Left ventricle myocardium inferior (tissue), 1 donor: ENCODE results near the gene OSER1. TPM values are rescaled to one million over a fixed set of nuclear protein-coding genes. Genes with fewer than 3 reads are reported as not detected.
"Not testable (repeated sequence)": the region's sequence is repeated elsewhere in the genome, so short reads cannot be mapped to it uniquely, and the experiment has no call there.

Experiments used
- DNase-seq: peaks from one replicate; pipeline ENCODE4 v3.0.0-alpha.2; 2020
- H3K27ac ChIP-seq: fragments of 200-600 bp; replicated peaks from 2 replicates; pipeline ENCODE4 v1.8.0; 2021
- H3K27me3 ChIP-seq: fragments of 200-600 bp; 2 replicates; pipeline ENCODE4 v1.8.0; 2021; ENCODE audit warnings: low read depth
- H3K36me3 ChIP-seq: fragments of 200-600 bp; 2 replicates; pipeline ENCODE4 v1.8.0; 2021
- H3K4me1 ChIP-seq: fragments of 200-600 bp; 2 replicates; pipeline ENCODE4 v1.8.0; 2021
- H3K4me3 ChIP-seq: fragments of 200-600 bp; 2 replicates; pipeline ENCODE4 v1.8.0; 2021; ENCODE audit warnings: mild to moderate bottlenecking, moderate library complexity
- H3K9me3 ChIP-seq: fragments of 200-600 bp; replicated peaks from 2 replicates; pipeline ENCODE4 v1.8.0; 2021
- CTCF ChIP-seq: fragments of 200-600 bp; IDR thresholded peaks from 2 replicates; pipeline ENCODE4 v1.8.0; 2021; ENCODE audit warnings: antibody characterized with exemption, mild to moderate bottlenecking, borderline replicate concordance
- intact Hi-C: fragments of 100-400 bp; cut with micrococcal nuclease; formaldehyde crosslinking; loops from one replicate; pipeline ENCODE4 v1.11.0; 2022
- total RNA-seq: library from RNA; stranded (reverse); fragmentation: NEBNext Ultra II Directional; extraction: Animal tissue kit (Norgen Biotek cat#: 25700); gene quantifications from one replicate; pipeline ENCODE4 v1.2.1, GENCODE V29; 2021
- donor health status: DM: no; HTN: yes; CAD: no; lungs with severe emphysema.

OSER1 gene
- total RNA-seq, 1 donor from 2014 or later = 34.0 TPM

- TF ChIP-seq CTCF = peak; percentile 81
- H3K4me3 ChIP-seq, H3K36me3 ChIP-seq, DNase-seq, H3K27me3 ChIP-seq, H3K9me3 ChIP-seq, intact Hi-C loops: not testable (repeated sequence)
- Histone ChIP-seq H3K27ac (peak overlapping the region; percentile 94), H3K4me1 (peaks cover 44% of the 10 kb centered on the region)
Observed at GRCh38 chr20:44190197-44190852, 20.2 kb downstream of the OSER1 start.

GRCh38 chr20:44188752-44189151, 21.8 kb downstream of the OSER1 start:
- no peak for TF ChIP-seq CTCF
- no peaks in the 10 kb centered on the region for H3K9me3 ChIP-seq
- H3K4me1 ChIP-seq = peaks cover 44% of the 10 kb centered on the region
- intact Hi-C loops = loop anchor here (5.0 kb wide), 1 partner anchor 71 kb away; no protein-coding TSS in a partner anchor
- peak overlapping the region; percentile 72 for H3K4me3 ChIP-seq
- H3K36me3 ChIP-seq = no peaks in the 10 kb centered on the region
- peak overlapping the region; percentile 94 for H3K27ac ChIP-seq
- no peak for DNase-seq
- H3K27me3 ChIP-seq = no peaks in the 10 kb centered on the region

- Histone ChIP-seq H3K27ac (peak overlapping the region; percentile 94), H3K4me1 (peaks cover 46% of the 10 kb centered on the region), H3K27me3 (no peaks in the 10 kb centered on the region), H3K9me3 (no peaks in the 10 kb centered on the region), H3K36me3 (no peaks in the 10 kb centered on the region), H3K4me3 (peak overlapping the region; percentile 72)
- DNase-seq = no peak
- intact Hi-C loops = loop anchor here (5.0 kb wide), 1 partner anchor 71 kb away; no protein-coding TSS in a partner anchor
- no peak for TF ChIP-seq CTCF
Observed at GRCh38 chr20:44187772-44188709, 22.5 kb downstream of the OSER1 start.

- peak; percentile 76 for DNase-seq
- no peaks in the 10 kb centered on the region for H3K36me3 ChIP-seq
- peaks cover 3% of the 10 kb centered on the region for H3K27me3 ChIP-seq
- no peak for TF ChIP-seq CTCF
- intact Hi-C loops = loop anchor here (5.0 kb wide), 1 partner anchor 70 kb away; no protein-coding TSS in a partner anchor
- no peaks in the 10 kb centered on the region for H3K9me3 ChIP-seq
- H3K4me3 ChIP-seq = peak within 1 kb of the TSS; percentile 72
- peaks cover 52% of the 10 kb centered on the region for H3K4me1 ChIP-seq
- peak within 1 kb of the TSS; percentile 94 for H3K27ac ChIP-seq
Observed at GRCh38 chr20:44187054-44187771, 23.4 kb downstream of the OSER1 start, which contains the start of gene JPH2. Gene JPH2, minus strand, starts transcription at chr20:44187188. Its CDS starts 483 bp downstream, at chr20:44186705.

- peaks cover 58% of the 10 kb centered on the region for H3K4me1 ChIP-seq
- H3K27ac ChIP-seq = peak overlapping the region; percentile 94
- no peak for DNase-seq
- intact Hi-C loops = loop anchor here (5.0 kb wide), 1 partner anchor 69 kb away; no protein-coding TSS in a partner anchor
- H3K9me3 ChIP-seq = no peaks in the 10 kb centered on the region
- peak overlapping the region; percentile 72 for H3K4me3 ChIP-seq
- TF ChIP-seq CTCF = no peak
- no peaks in the 10 kb centered on the region for H3K36me3 ChIP-seq
- H3K27me3 ChIP-seq = peaks cover 3% of the 10 kb centered on the region
Observed at GRCh38 chr20:44186674-44187053, 23.9 kb downstream of the OSER1 start.
